ENCODE measurements around the gene ZNF283.

ZNF283 gene

DNA sequence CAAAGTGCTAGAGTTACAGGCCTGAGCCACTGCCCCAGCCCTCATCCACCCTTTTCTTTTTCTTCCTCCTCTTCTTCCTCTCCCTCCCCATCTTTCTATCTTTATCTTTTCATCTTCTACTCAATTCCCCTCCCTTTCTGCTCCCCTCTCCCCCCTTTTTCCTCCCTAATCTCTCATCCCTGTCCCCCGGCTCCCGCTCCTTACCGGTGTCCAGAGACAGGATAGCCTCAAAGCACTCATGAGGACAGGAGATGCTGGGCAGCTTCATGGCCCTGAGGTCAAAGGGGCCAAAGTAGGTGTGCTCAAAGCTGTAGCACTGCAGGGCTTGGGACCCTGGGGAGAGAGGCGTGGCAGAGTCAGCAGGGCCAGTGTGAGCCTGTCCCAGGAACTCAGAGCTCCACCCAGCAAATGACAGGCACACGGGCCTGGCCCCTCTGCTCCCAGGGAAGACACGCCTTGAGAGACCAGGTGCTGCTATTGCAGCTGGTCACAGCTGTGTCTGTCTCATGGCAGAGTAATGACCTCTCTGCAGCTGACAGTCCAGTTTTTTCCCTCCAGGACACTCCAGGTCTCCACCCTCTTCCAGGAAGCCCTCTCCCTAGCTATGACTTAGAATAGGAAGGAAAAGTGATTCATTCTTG is 27.5 kb upstream of the ZNF283 start:
- Histone ChIP-seq H3K9me3 (ENCODE audit: control insufficient read depth, insufficient read depth, low read depth, low read length) (no peaks in the 10 kb centered on the region; the same call in none of the 2 replicates), H3K4me1 (ENCODE audit: control insufficient read depth, insufficient read depth, low read length) (peaks cover 8% of the 10 kb centered on the region; the same call in 1 of the 2 replicates), H3K4me3 (ENCODE audit: low read depth, low read length) (no peak overlapping the region), H3K27ac (ENCODE audit: extremely low read depth, low read depth, low read length) (peak overlapping the region; percentile 10; the same call in 1 of the 2 replicates), H3K36me3 (ENCODE audit: control insufficient read depth in 2 of 2, insufficient read depth in 1 of 2, low read length in 2 of 2) (no peaks in the 10 kb centered on the region)
- ChIA-PET POLR2A (interaction anchor here (0.6 to 1.4 kb wide), 4 partner anchors 35 to 203 kb away, joined by 3 to 4 read pairs (median 3); partner anchors contain the start of genes IRGQ, ZNF45 and ZNF576), CTCF (interaction anchor here (0.6 to 1.6 kb wide), 7 partner anchors 10 to 271 kb away, joined by 3 to 5 read pairs (median 3); partner anchors contain the start of gene KCNN4)
- TF ChIP-seq ZNF792 (tag by site-specific recombination; IDR thresholded peaks at IDR 0.05) (0 out of 2 replicates have a peak, but pooled peaks have one; percentile 13), ZNF211 (tag by site-specific recombination; IDR thresholded peaks at IDR 0.05; ENCODE audit: low read depth) (no peak), ZBTB11 (tag by site-specific recombination; conservative IDR thresholded peaks at IDR 0.05; ENCODE audit: low read depth) (no peak), ZNF138 (tag by site-specific recombination; IDR thresholded peaks at IDR 0.05; ENCODE audit: borderline replicate concordance) (no peak), ZNF132 (tag by site-specific recombination; IDR thresholded peaks at IDR 0.05; ENCODE audit: borderline replicate concordance) (no peak), ZNF768 (tag by site-specific recombination; IDR thresholded peaks at IDR 0.05) (no peak), ZNF529 (tag by site-specific recombination; IDR thresholded peaks at IDR 0.05; ENCODE audit: insufficient replicate concordance) (no peak), ZBTB7A (tag by site-specific recombination; IDR thresholded peaks at IDR 0.05; ENCODE audit: low read depth) (no peak), ZNF510 (tag by site-specific recombination; IDR thresholded peaks at IDR 0.05; ENCODE audit: insufficient replicate concordance) (no peak), ZNF621 (tag by site-specific recombination; IDR thresholded peaks at IDR 0.05) (no peak), ZNF513 (tag by site-specific recombination; IDR thresholded peaks at IDR 0.05) (no peak; the same call in none of the 2 replicates), REPIN1 (tag by site-specific recombination; IDR thresholded peaks at IDR 0.05; ENCODE audit: low read depth) (no peak), ZNF404 (tag by site-specific recombination; IDR thresholded peaks at IDR 0.05) (no peak), ZNF37A (tag by site-specific recombination; IDR thresholded peaks at IDR 0.05) (no peak), MEIS1 (CRISPR knock-in tag; IDR thresholded peaks at IDR 0.05; ENCODE audit: borderline replicate concordance) (no peak), ZNF596 (tag by site-specific recombination; IDR thresholded peaks at IDR 0.05) (no peak), SALL2 (tag by site-specific recombination; IDR thresholded peaks at IDR 0.05; ENCODE audit: borderline replicate concordance) (no peak), ZNF701 (tag by site-specific recombination; IDR thresholded peaks at IDR 0.05) (no peak), RBAK (tag by site-specific recombination; IDR thresholded peaks at IDR 0.05) (no peak), ZNF292 (tag by site-specific recombination; IDR thresholded peaks at IDR 0.05; ENCODE audit: borderline replicate concordance, low read depth) (no peak), ZNF558 (tag by site-specific recombination; IDR thresholded peaks at IDR 0.05) (no peak), ZNF791 (tag by site-specific recombination; IDR thresholded peaks at IDR 0.05) (no peak), ZNF639 (tag by site-specific recombination; IDR thresholded peaks at IDR 0.05) (no peak), SCRT2 (tag by site-specific recombination; IDR thresholded peaks at IDR 0.05) (no peak), PRDM4 (tag by site-specific recombination; IDR thresholded peaks at IDR 0.05) (no peak), ZSCAN23 (tag by site-specific recombination; IDR thresholded peaks at IDR 0.05) (no peak)
- TF ChIP-seq, protein P1, sequence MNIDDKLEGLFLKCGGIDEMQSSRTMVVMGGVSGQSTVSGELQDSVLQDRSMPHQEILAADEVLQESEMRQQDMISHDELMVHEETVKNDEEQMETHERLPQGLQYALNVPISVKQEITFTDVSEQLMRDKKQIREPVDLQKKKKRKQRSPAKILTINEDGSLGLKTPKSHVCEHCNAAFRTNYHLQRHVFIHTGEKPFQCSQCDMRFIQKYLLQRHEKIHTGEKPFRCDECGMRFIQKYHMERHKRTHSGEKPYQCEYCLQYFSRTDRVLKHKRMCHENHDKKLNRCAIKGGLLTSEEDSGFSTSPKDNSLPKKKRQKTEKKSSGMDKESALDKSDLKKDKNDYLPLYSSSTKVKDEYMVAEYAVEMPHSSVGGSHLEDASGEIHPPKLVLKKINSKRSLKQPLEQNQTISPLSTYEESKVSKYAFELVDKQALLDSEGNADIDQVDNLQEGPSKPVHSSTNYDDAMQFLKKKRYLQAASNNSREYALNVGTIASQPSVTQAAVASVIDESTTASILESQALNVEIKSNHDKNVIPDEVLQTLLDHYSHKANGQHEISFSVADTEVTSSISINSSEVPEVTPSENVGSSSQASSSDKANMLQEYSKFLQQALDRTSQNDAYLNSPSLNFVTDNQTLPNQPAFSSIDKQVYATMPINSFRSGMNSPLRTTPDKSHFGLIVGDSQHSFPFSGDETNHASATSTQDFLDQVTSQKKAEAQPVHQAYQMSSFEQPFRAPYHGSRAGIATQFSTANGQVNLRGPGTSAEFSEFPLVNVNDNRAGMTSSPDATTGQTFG (tag by site-specific recombination; IDR thresholded peaks at IDR 0.05; ENCODE audit: borderline replicate concordance), result no peak

All from HEK293 (cell line).